Ecto neural progenitor cell (in vitro differentiated cells): ENCODE results near the gene IGSF9.

Experiments
- DNase-seq: peaks from one replicate; pipeline ENCODE4 v3.0.0-alpha.2; 2018; ENCODE audit warnings: low spot score

IGSF9 gene

GRCh38 chr1:159946242-159947187, 1.1 kb upstream of the IGSF9 start:
- no peak for DNase-seq

- DNase-seq, result no peak
Observed at GRCh38 chr1:159944623-159945455, 574 bp downstream of the IGSF9 start.

GRCh38 chr1:159943908-159944622, 1.3 kb downstream of the IGSF9 start:
- no peak for DNase-seq

GRCh38 chr1:159943278-159943640, 2.2 kb downstream of the IGSF9 start:
- DNase-seq, result no peak

- no peak for DNase-seq
Observed at GRCh38 chr1:159942632-159943277, 2.7 kb downstream of the IGSF9 start.

GRCh38 chr1:159941591-159942560, 3.5 kb downstream of the IGSF9 start:
- no peak for DNase-seq

GRCh38 chr1:159941141-159941540, 4.3 kb downstream of the IGSF9 start:
- no peak for DNase-seq

GRCh38 chr1:159940006-159940620, 5.3 kb downstream of the IGSF9 start:
- no peak for DNase-seq

- DNase-seq, result no peak
Observed at GRCh38 chr1:159939678-159940002, 5.8 kb downstream of the IGSF9 start.

- no peak for DNase-seq
Observed at GRCh38 chr1:159938905-159939677, 6.3 kb downstream of the IGSF9 start.

GRCh38 chr1:159938211-159938852, 7.1 kb downstream of the IGSF9 start:
- no peak for DNase-seq

- DNase-seq, result no peak
Observed at GRCh38 chr1:159937054-159937750, 8.2 kb downstream of the IGSF9 start.

GRCh38 chr1:159936273-159936904, 9.0 kb downstream of the IGSF9 start:
- peak; percentile 92 for DNase-seq

- no peak for DNase-seq
Observed at GRCh38 chr1:159935719-159936272, 9.6 kb downstream of the IGSF9 start.

GRCh38 chr1:159935305-159935704, 10.1 kb downstream of the IGSF9 start:
- no peak for DNase-seq

GRCh38 chr1:159934136-159935039, 11.0 kb downstream of the IGSF9 start:
- no peak for DNase-seq

- DNase-seq, result no peak
Observed at GRCh38 chr1:159933347-159933746, 12.1 kb downstream of the IGSF9 start.
